HG03442 (cell line): Measurements from ENCODE around the gene PDP2.

Experiments used
- ATAC-seq: cut with Tn5 transposase; IDR thresholded peaks from one replicate; pipeline ENCODE4 v1.9.1; 2021; ENCODE audit warnings: mild to moderate bottlenecking, moderate library complexity; ENCODE audit not compliant: unreplicated experiment

PDP2 gene

DNA sequence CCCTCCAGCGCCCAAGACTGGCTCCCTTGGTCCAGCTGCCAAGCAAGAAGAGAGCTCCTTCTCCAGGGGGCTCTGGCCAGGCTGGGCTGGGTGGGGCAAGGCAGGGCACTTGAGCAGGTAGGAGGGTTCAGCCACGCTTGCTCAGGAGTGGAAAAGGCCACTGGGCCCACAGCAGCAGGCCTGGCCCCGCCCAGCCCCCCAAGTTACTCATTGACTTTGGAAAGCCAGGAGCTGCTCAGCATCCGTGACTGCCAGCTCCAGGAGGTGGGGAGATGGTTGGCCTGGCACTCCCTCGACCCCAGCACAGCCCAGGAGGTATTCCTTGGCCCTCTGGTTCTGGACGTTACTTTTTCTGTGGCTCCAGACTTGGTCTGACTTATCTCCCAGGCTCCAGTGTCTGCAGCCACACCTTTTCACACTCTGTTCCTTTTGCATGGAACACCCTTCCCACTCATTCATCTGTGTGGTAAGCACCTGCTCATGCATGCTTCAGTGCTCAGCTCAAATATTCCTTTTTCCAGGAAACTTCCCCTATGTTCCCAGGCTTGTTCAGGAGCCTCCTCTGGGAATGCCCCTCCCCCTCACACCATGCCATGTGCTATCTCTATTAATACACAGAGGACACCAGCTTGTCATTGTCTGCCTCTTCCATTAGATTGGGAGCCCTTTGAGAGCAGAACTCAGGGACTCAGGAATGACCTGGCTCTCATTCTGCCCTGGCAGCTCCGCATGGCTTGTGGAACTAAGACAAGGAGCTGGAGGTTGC, 38.7 kb downstream of the PDP2 start, which contains the start of gene CDH16:
Gene CDH16, minus strand, starts transcription at position 83 of the 766 bp plus-strand sequence. CDS start 820 bp downstream, outside the sequence.
- no peak for ATAC-seq

- ATAC-seq: no peak
Measured at GRCh38 chr16:66919569-66920298, 39.4 kb downstream of the PDP2 start.

DNA sequence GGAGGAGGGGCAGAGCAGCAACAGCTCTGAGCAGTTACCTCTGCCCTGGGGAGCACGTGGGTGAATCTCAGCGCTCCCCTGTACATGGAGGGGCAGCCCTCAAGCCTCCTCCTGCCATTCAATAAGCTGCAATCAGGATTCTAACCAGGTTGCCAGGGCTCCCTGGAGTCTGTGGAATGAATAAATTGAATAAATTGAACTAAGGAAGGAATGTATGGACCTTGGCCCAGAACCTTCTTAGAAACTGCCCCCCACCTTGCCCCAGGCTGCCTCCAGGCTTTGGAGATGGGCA, 39.9 kb downstream of the PDP2 start:
- ATAC-seq: no peak

- ATAC-seq: no peak
Measured at GRCh38 chr16:66920924-66921680, 40.8 kb downstream of the PDP2 start.

- no peak for ATAC-seq
Measured at GRCh38 chr16:66921729-66922450, 41.6 kb downstream of the PDP2 start.

- no peak for ATAC-seq
Measured at GRCh38 chr16:66923247-66923731, 43.0 kb downstream of the PDP2 start.

GRCh38 chr16:66923866-66924265, 43.6 kb downstream of the PDP2 start:
- no peak for ATAC-seq

DNA sequence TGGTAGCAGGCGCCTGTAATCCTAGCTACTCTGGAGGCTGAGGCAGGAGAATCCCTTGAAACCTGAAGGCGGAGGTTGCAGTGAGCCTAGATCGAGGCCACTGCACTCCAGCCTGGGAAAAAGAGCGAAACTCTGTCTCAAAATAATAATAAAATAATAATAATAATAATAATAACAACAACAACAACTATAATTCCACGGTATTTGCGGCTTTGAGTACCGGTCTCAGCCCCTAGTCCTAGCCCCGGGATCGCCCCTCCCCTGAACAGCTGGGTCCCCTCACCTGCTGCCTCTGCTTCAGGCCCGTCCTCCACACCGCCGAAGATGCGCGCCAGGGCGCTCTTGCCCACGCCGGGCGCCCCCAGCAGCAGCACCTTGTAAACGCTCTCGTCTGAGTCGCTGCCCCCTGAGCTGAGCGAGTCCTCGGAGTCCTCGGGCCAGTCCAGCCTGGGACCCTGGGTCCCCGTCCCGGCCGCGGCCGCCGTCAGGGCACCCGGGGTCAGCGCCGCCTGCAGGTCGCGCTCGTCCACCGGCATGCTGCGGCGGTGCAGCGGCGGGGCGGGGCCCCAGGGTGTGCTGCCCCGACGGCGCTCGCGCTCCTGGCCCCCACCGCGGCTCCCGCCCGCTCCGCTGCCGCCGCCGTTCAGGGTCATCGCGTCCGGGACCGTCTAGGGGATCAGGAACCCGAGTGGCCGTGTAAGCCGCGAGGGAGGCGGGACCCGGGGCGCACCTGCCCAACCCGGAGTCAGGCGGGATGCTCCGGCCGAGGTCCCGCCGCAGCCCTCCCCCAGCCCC, 44.4 kb downstream of the PDP2 start:
- ATAC-seq: peak; percentile 34

GRCh38 chr16:66925322-66925840, 45.1 kb downstream of the PDP2 start, which contains the start of gene RRAD:
TSS of gene RRAD (minus strand) at chr16:66925535. CDS start at chr16:66925179, 356 bp downstream.
- ATAC-seq: peak; percentile 13

DNA sequence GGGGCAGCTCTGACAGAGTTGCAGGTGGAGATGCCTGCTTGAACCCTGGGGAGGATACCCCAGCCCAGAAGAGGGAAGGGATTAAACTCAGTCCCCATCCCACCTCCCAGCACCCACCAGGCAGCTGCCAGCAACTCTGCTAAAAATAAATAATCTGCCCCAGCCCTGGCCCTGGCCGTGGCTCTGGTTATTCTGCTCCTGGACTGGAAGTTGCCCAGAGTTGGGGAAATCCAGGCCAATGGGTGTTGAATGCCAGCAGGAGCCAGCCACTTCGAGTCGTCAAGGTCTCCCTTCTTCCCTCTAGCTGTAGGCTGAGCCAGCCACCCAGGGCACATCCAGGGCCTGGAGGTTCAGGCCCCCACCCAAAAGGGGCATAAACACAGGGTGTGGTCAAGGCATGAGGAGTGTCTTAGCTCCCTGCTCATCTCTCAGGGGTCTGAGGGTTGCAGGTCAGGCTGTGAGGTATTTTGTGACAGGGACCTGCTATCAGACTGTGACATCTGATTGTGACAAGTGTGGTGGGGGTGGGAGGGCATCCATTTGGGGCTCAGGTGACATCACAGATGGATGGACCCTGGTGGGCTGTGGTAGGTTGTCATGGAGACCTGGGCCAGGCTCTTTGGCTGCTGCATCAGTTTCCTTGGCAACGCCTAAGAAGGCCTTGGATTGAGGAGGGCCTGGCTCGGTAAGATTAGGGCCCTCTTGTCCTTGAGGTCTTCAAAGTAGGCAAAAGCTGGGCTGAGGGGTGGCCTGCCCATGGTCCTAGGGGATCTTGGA, 46.0 kb downstream of the PDP2 start:
- no peak for ATAC-seq

- no peak for ATAC-seq
Measured at GRCh38 chr16:66926961-66927436, 46.7 kb downstream of the PDP2 start.

DNA sequence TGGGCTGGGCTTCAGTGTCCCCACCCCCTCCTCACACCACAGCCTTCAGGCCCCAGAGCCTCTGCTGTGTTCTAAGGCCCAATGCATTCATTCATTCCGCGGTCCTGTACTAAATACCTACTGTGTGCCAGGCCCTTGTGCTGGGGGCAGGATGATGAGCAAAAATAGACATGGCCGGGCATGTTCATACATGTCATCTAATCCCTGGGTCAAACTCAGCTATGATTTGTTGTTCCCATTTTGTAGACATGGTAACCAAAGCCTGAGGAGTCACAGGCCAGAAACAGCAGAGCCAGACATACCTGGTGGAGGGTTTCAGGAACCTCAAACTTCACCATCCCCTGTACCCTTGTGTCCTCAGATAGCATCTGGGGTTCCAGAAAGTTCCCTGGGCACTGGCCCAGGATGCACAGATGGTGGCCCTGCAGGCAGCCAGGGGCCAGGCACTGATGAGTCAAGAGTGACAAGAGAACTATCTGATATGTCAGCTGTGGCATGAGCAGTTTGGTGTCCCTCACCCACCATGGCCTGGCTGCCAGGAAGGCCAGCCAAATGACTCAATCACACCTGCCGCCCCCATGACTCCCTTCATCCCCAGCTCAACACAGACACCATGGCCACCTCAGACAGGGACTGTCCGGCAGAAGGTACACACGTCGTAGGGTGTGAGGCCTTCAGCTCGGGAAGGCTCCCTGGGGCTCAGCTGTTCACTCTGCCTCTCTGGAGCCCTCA, 47.8 kb downstream of the PDP2 start:
- no peak for ATAC-seq

- ATAC-seq: no peak
Measured at GRCh38 chr16:66928702-66929388, 48.5 kb downstream of the PDP2 start.

- ATAC-seq: no peak
Measured at GRCh38 chr16:66930189-66930588, 49.9 kb downstream of the PDP2 start.

DNA sequence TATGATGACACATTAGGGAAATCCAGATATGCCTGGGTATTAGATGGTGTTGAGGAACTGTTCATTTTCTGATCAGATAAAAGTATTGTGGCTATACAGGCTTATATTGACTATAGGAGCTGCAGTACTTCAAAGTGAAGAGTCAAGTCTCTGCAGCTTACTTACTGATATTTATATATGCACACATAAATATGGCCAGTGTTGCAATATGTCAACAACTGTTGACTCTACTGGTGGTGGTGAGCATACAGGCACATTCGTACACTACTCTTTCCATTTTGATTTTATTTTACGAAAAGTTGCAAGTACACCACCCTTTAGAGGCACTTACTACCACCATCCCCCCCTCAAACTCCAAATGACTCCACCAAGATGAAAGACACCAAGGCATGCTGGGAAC, 51.4 kb downstream of the PDP2 start:
- no peak for ATAC-seq

- no peak for ATAC-seq
Measured at GRCh38 chr16:66932076-66932475, 51.8 kb downstream of the PDP2 start.

DNA sequence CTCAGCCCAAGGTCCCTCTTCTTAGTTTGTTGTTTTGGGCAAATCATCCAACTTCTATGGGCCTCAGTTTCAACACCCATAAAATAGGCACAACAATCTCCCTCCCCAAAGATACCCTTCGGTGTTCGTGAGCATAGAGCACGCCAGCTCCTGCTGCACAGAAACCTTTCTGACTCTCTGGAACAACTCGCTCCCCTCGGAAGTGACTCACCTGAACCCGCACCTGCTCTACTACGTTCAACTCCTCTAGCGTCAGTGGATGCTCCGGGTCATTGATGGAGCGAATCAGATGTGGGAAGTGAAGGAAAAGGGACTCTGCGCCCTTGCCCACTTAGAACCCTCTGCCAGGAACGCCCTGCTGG, 53.4 kb downstream of the PDP2 start:
- peak; percentile 9 for ATAC-seq
